Caco-2 (cell line): ENCODE results near the gene REPIN1. TPM values are rescaled to one million over a fixed set of nuclear protein-coding genes. Genes with fewer than 3 reads are reported as not detected.

ENCODE experiments used
- BruUV-seq: library from RNA; stranded (reverse); fragments of 400-500 nt; replicated peaks from 2 replicates; lab custom pipeline; 2021; lab: Mats Ljungman, UMichigan
- CTCF ChIA-PET: fragments of 300-600 bp; sonication (Branson Sonifier 250); formaldehyde crosslinking; loops from one replicate; lab custom pipeline; 2022; ENCODE audit warnings: antibody characterized with exemption; lab: Charles Lee
- POLR2A ChIA-PET: fragments of 300-600 bp; sonication (Branson Sonifier 250); formaldehyde crosslinking; loops from one replicate; lab custom pipeline; 2022; ENCODE audit warnings: antibody characterized with exemption; lab: Charles Lee
- DNase-seq, 2 experiments: peaks; one replicate each; pipeline versions ENCODE4 v3.0.0 to v3.0.0-alpha.2; 2020 to 2022
- H3K27me3 ChIP-seq: replicated peaks from 2 replicates; pipeline ENCODE4 v1.6.0; 2011; ENCODE audit warnings: low read length; ENCODE audit not compliant: control insufficient read depth, insufficient read depth
- H3K36me3 ChIP-seq: 2 replicates; pipeline ENCODE4 v1.5.1; 2011; ENCODE audit warnings: low read length; ENCODE audit not compliant: control insufficient read depth, insufficient read depth
- H3K4me1 ChIP-seq: fragments of 250-450 bp; sonication (Bioruptor Pico); 2 replicates; pipeline ENCODE4 v1.5.1; 2020; ENCODE audit warnings: mild to moderate bottlenecking
- H3K4me3 ChIP-seq: 2 replicates; pipeline ENCODE4 v1.5.1; 2011; ENCODE audit warnings: low read depth, mild to moderate bottlenecking, control low read depth, low read length
- H3K9me3 ChIP-seq: fragments of 250-450 bp; sonication (Bioruptor Pico); 2 replicates; pipeline ENCODE4 v1.5.1; 2020; ENCODE audit warnings: mild to moderate bottlenecking, moderate library complexity
- H3K27ac Mint-ChIP-seq: one replicate; pipeline ENCODE4 v1.8.0; 2022; ENCODE audit warnings: mixed read lengths; ENCODE audit not compliant: unreplicated experiment
- H3K27me3 Mint-ChIP-seq: one replicate; pipeline ENCODE4 v1.8.0; 2022; ENCODE audit warnings: mixed read lengths; ENCODE audit not compliant: insufficient read depth, unreplicated experiment
- H3K36me3 Mint-ChIP-seq: one replicate; pipeline ENCODE4 v1.8.0; 2022; ENCODE audit warnings: mild to moderate bottlenecking, mixed read lengths; ENCODE audit not compliant: insufficient read depth, unreplicated experiment
- H3K4me1 Mint-ChIP-seq: one replicate; pipeline ENCODE4 v1.8.0; 2022; ENCODE audit warnings: low read depth, mixed read lengths; ENCODE audit not compliant: unreplicated experiment
- H3K4me3 Mint-ChIP-seq: one replicate; pipeline ENCODE4 v1.8.0; 2022; ENCODE audit warnings: mild to moderate bottlenecking, moderate library complexity, mixed read lengths; ENCODE audit not compliant: unreplicated experiment
- H3K9me3 Mint-ChIP-seq: one replicate; pipeline ENCODE4 v1.8.0; 2022; ENCODE audit warnings: mixed read lengths; ENCODE audit not compliant: unreplicated experiment
- intact Hi-C: fragments of 100-400 bp; cut with micrococcal nuclease; formaldehyde crosslinking; loops from one replicate; pipeline ENCODE4 v1.10.0; 2022; ENCODE audit not compliant: unreplicated experiment
- total RNA-seq: library from RNA; stranded (reverse); gene quantifications from 2 replicates; pipeline ENCODE4 v1.2.3, GENCODE V29; 2022
- TF ChIP-seq, protein P1 (sequence below), 2 experiments: fragments of 200-600 bp in 1 of 2; IDR thresholded peaks; 1 replicate in 1 of 2; 2 replicates in 1 of 2; pipeline versions ENCODE4 v1.5.1 to v1.8.0; 2011 to 2022; ENCODE audit warnings: antibody characterized with exemption in 1 of 2, control low read depth in 1 of 2, inconsistent platforms in 1 of 2, low read depth in 1 of 2, low read length in 1 of 2, mild to moderate bottlenecking in 1 of 2, moderate library complexity in 1 of 2; ENCODE audit not compliant: insufficient read depth in 1 of 2, severe bottlenecking in 1 of 2, unreplicated experiment in 1 of 2

REPIN1 gene
- total RNA-seq, 1 experiment from 2014 or later = 148 TPM

DNA sequence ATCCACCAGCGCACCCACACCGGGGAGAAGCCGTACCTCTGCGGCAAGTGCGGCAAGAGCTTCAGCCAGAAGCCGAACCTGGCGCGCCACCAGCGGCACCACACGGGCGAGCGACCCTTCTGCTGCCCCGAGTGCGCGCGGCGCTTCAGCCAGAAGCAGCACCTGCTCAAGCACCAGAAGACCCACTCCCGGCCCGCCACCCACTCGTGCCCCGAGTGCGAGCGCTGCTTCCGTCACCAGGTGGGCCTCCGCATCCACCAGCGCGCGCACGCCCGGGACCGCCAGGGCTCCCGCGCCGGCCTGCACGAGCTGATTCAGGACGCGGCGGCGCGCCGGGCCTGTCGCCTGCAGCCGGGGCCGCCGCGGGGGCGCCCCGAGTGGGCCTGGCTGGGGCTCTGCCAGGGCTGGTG is 28.2 kb downstream of the REPIN1 start:
- POLR2A ChIA-PET = no interaction called here
- BruUV-seq = no TSS peak
- CTCF ChIA-PET = no interaction called here
- peaks cover 17% of the 10 kb centered on the region for H3K4me1 ChIP-seq
- no peak overlapping the region for H3K4me3 ChIP-seq
- DNase-seq = no peak
- Mint-ChIP-seq H3K9me3 (no peaks in the 10 kb centered on the region), H3K4me3 (no peak overlapping the region), H3K36me3 (peaks cover 4% of the 10 kb centered on the region), H3K4me1 (peaks cover 13% of the 10 kb centered on the region), H3K27ac (no peak overlapping the region), H3K27me3 (no peaks in the 10 kb centered on the region)
- H3K36me3 ChIP-seq = no peaks in the 10 kb centered on the region
- H3K9me3 ChIP-seq = no peaks in the 10 kb centered on the region
- intact Hi-C loops = no loop called here
- TF ChIP-seq, protein P1, sequence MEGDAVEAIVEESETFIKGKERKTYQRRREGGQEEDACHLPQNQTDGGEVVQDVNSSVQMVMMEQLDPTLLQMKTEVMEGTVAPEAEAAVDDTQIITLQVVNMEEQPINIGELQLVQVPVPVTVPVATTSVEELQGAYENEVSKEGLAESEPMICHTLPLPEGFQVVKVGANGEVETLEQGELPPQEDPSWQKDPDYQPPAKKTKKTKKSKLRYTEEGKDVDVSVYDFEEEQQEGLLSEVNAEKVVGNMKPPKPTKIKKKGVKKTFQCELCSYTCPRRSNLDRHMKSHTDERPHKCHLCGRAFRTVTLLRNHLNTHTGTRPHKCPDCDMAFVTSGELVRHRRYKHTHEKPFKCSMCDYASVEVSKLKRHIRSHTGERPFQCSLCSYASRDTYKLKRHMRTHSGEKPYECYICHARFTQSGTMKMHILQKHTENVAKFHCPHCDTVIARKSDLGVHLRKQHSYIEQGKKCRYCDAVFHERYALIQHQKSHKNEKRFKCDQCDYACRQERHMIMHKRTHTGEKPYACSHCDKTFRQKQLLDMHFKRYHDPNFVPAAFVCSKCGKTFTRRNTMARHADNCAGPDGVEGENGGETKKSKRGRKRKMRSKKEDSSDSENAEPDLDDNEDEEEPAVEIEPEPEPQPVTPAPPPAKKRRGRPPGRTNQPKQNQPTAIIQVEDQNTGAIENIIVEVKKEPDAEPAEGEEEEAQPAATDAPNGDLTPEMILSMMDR (IDR thresholded peaks at IDR 0.05; ENCODE audit: insufficient read depth in 1 of 2, low read depth in 1 of 2, low read length in 1 of 2, severe bottlenecking in 1 of 2, unreplicated experiment in 1 of 2) = no peak
- H3K27me3 ChIP-seq = no peaks in the 10 kb centered on the region

DNA sequence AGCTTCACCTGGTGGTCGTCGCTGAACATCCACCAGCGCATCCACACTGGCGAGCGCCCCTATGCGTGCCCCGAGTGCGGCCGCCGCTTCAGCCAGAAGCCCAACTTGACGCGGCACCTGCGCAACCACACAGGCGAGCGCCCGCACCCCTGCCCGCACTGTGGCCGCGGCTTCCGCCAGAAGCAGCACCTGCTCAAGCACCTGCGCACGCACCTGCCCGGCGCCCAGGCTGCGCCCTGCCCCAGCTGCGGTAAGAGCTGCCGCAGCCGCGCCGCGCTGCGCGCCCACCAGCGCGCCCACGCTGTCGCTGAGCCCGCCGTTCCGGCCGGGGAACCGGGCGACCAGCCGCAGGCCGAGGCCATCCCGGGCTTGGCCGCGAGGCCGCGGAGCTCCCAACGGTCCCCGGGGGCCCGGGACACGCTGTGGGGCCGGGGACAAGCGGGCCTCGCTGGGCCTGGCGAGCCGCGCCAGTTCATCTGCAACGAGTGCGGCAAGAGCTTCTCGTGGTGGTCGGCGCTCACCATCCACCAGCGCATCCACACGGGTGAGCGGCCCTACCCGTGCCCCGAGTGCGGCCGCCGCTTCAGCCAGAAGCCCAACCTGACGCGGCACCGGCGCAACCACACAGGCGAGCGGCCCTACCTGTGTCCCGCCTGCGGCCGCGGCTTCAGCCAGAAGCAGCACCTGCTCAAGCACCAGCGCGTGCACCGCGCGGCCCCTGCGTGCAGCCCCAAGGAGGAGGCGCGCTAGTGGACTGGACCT is 28.9 kb downstream of the REPIN1 start:
- Mint-ChIP-seq H3K9me3 (no peaks in the 10 kb centered on the region), H3K27ac (no peak overlapping the region), H3K4me3 (no peak overlapping the region), H3K36me3 (peaks cover 4% of the 10 kb centered on the region), H3K27me3 (no peaks in the 10 kb centered on the region), H3K4me1 (peaks cover 17% of the 10 kb centered on the region)
- ChIA-PET CTCF (no interaction called here), POLR2A (no interaction called here)
- Histone ChIP-seq H3K36me3 (no peaks in the 10 kb centered on the region), H3K27me3 (no peaks in the 10 kb centered on the region), H3K9me3 (no peaks in the 10 kb centered on the region), H3K4me1 (peaks cover 23% of the 10 kb centered on the region), H3K4me3 (no peak overlapping the region)
- TF ChIP-seq, protein P1 (IDR thresholded peaks at IDR 0.05; ENCODE audit: insufficient read depth in 1 of 2, low read depth in 1 of 2, low read length in 1 of 2, severe bottlenecking in 1 of 2, unreplicated experiment in 1 of 2) = no peak
- BruUV-seq = no TSS peak
- intact Hi-C loops = no loop called here
- no peak for DNase-seq

DNA sequence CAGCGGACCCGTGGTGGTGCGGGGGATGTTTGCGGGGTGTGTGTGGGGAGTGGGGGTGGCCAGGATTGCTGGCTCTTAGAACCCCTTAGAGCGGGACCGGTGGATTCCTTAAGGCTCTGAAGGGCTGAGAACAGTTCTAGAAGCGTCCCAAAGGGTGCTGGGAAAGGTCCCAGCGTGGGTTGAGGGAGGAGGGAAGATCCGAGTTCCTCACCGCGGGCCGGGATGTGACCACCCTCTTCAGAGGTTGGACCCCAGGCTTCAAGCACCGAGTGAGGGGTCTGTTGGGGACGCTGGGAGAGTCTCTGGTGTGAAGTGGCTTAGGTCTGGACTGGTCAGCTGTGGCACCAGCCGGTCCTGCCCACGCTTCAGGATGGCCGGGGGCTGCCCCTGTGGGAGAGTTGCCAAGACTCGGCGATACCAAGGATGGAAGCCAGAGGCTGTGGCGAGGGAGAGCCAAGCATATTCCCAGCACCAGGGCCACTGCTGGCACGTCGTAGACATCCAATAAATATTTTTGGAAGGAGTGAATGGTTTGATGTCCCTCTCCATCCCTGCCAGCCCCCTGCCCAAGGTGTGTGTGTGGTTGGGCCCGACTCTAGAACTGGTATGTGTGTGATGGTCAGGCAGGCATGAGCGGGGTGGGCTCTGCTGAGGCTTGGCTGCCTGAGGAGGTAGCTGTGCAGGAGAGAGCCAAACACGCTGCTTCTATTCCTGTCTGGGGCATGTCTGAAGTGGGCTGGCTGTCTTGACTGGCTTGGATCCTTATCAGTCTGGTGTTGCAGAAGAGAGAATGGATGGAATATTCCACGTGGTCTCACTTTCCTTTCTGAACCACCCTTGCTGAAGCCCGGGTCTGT is 29.7 kb downstream of the REPIN1 start:
- peak in 1 of 2 experiments; percentile 22 for DNase-seq
- intact Hi-C loops = no loop called here
- CTCF ChIA-PET = no interaction called here
- H3K9me3 ChIP-seq = no peaks in the 10 kb centered on the region
- POLR2A ChIA-PET = no interaction called here
- Mint-ChIP-seq H3K27me3 (no peaks in the 10 kb centered on the region), H3K9me3 (no peaks in the 10 kb centered on the region), H3K36me3 (peaks cover 10% of the 10 kb centered on the region), H3K4me3 (no peak overlapping the region), H3K4me1 (peaks cover 24% of the 10 kb centered on the region), H3K27ac (no peak overlapping the region)
- no peaks in the 10 kb centered on the region for H3K27me3 ChIP-seq
- H3K4me3 ChIP-seq = no peak overlapping the region
- TF ChIP-seq, protein P1 (IDR thresholded peaks at IDR 0.05; ENCODE audit: insufficient read depth in 1 of 2, low read depth in 1 of 2, low read length in 1 of 2, severe bottlenecking in 1 of 2, unreplicated experiment in 1 of 2) = no peak
- no TSS peak for BruUV-seq
- no peaks in the 10 kb centered on the region for H3K36me3 ChIP-seq
- H3K4me1 ChIP-seq = peaks cover 29% of the 10 kb centered on the region
